Osteoblast (primary cell): ENCODE data around the gene C20orf141. TPM values are rescaled to one million over a fixed set of nuclear protein-coding genes. Genes with fewer than 3 reads are reported as not detected.

ENCODE experiments used
- DNase-seq: peaks from one replicate; pipeline ENCODE4 v3.0.0; 2011; ENCODE audit warnings: low spot score, mixed read lengths; ENCODE audit not compliant: insufficient read length; ENCODE audit errors: missing footprints
- H2AFZ ChIP-seq: 2 replicates; pipeline ENCODE4 v1.6.0; 2011; ENCODE audit warnings: mild to moderate bottlenecking, low read length
- H3K27ac ChIP-seq: 2 replicates; pipeline ENCODE4 v1.5.1; 2011; ENCODE audit warnings: mild to moderate bottlenecking, low read depth, low read length, moderate library complexity
- H3K27me3 ChIP-seq: 2 replicates; pipeline ENCODE4 v1.6.0; 2012; ENCODE audit warnings: mild to moderate bottlenecking, control low read depth, inconsistent platforms, low read length, moderate library complexity; ENCODE audit not compliant: insufficient read depth
- H3K36me3 ChIP-seq: 2 replicates; pipeline ENCODE4 v1.5.1; 2011; ENCODE audit warnings: mild to moderate bottlenecking, low read length, control low read depth, moderate library complexity; ENCODE audit not compliant: insufficient read depth
- H3K4me1 ChIP-seq: 2 replicates; pipeline ENCODE4 v1.5.1; 2011; ENCODE audit warnings: mild to moderate bottlenecking, low read length, control low read depth, moderate library complexity; ENCODE audit not compliant: insufficient read depth
- H3K4me2 ChIP-seq: 2 replicates; pipeline ENCODE4 v1.6.0; 2011; ENCODE audit warnings: mild to moderate bottlenecking, low read length; ENCODE audit not compliant: insufficient read depth
- H3K4me3 ChIP-seq: fragments of 200-600 bp; sonication (generic); 3 replicates; pipeline ENCODE4 v1.5.1; 2012; ENCODE audit warnings: mild to moderate bottlenecking, low read length, inconsistent platforms; ENCODE audit not compliant: insufficient read depth
- H3K79me2 ChIP-seq: 2 replicates; pipeline ENCODE4 v1.6.0; 2012; ENCODE audit warnings: mild to moderate bottlenecking, low read length, control low read depth, inconsistent platforms; ENCODE audit not compliant: insufficient read depth
- H3K9me3 ChIP-seq: 2 replicates; pipeline ENCODE4 v1.5.1; 2011; ENCODE audit warnings: low read depth, low read length, control low read depth
- H4K20me1 ChIP-seq: 2 replicates; pipeline ENCODE4 v1.6.0; 2012; ENCODE audit warnings: mild to moderate bottlenecking, low read length, control low read depth; ENCODE audit not compliant: insufficient read depth
- CTCF ChIP-seq: IDR thresholded peaks from 2 replicates; pipeline ENCODE4 v1.5.1; 2011; ENCODE audit warnings: mild to moderate bottlenecking, low read depth, low read length, moderate library complexity; ENCODE audit errors: extremely low read depth
- total RNA-seq: library from RNA; depleted of rRNA; stranded (reverse); fragments of >200 nt; gene quantifications from 2 replicates; pipeline ENCODE4 v1.2.3, GENCODE V29; 2012

Gene C20orf141
- total RNA-seq, 1 donor, result 0.36 TPM

DNA sequence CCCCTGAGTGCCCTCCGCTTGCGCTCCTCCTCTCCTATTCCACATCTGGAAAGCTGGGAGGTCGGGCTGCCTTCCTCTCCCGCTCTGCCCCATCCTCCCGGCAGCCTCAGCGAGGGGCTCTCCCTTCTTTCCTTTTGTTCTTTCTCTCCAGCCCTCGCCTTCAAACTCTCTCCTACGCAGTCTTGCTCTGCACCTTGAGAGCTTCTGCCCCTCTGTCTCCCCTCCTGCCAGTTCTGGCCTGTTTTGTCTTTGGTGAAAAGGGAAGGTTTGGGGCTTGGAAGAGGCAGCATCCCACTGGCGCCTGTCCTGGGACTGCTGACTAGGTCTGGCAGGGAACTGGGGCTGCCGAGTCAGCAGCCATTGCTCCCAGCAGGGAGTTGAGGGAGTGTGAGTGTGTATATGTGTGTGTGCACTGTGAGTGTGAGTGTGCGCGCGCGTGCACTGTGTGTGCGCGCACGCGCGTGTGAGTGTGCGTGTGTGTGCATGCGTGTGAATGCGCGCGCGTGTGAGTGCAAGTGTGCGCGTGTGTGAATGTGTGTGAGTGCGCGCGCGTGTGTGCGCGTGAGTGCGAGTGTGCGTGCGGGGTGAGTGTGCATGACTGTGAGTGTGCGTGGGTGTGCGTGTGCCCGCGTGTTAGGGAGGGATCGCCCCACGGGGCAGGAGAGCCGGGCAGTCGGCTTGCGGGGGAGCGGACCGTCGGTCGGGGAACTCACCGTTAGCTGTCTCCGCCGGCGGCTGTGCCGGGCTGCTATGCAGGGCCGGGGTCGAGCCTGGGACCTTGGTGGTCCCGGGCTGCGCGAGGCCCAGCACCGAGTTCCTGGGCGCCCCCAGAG lies 14.9 kb upstream of the C20orf141 start:
- Histone ChIP-seq H3K27me3 (peaks cover 63% of the 10 kb centered on the region), H3K4me1 (no peaks in the 10 kb centered on the region), H3K27ac (no peak overlapping the region), H3K9me3 (no peaks in the 10 kb centered on the region), H3K4me2 (peak overlapping the region; percentile 63), H4K20me1 (no peaks in the 10 kb centered on the region), H3K4me3 (peak overlapping the region; percentile 52), H3K79me2 (no peaks in the 10 kb centered on the region), H2AFZ (peak overlapping the region; percentile 62), H3K36me3 (no peaks in the 10 kb centered on the region)
- peak; percentile 93 for DNase-seq
- TF ChIP-seq CTCF, result no peak

GRCh38 chr20:2800521-2801285 lies 14.1 kb upstream of the C20orf141 start, which contains the start of gene CPXM1:
TSS of gene CPXM1 (minus strand) at chr20:2800627. CDS start at chr20:2800572, 55 bp downstream.
- H3K4me2 ChIP-seq, result peak within 1 kb of the TSS; percentile 63
- H3K4me3 ChIP-seq, result peak within 1 kb of the TSS; percentile 52
- TF ChIP-seq CTCF, result no peak
- H3K27me3 ChIP-seq, result peaks cover 65% of the 10 kb centered on the region
- no peaks in the 10 kb centered on the region for H3K79me2 ChIP-seq
- peak within 1 kb of the TSS; percentile 62 for H2AFZ ChIP-seq
- DNase-seq, result peak; percentile 73
- H3K4me1 ChIP-seq, result no peaks in the 10 kb centered on the region
- no peak within 1 kb of the TSS for H3K27ac ChIP-seq
- no peaks in the 10 kb centered on the region for H3K9me3 ChIP-seq
- H3K36me3 ChIP-seq, result no peaks in the 10 kb centered on the region
- H4K20me1 ChIP-seq, result no peaks in the 10 kb centered on the region

DNA sequence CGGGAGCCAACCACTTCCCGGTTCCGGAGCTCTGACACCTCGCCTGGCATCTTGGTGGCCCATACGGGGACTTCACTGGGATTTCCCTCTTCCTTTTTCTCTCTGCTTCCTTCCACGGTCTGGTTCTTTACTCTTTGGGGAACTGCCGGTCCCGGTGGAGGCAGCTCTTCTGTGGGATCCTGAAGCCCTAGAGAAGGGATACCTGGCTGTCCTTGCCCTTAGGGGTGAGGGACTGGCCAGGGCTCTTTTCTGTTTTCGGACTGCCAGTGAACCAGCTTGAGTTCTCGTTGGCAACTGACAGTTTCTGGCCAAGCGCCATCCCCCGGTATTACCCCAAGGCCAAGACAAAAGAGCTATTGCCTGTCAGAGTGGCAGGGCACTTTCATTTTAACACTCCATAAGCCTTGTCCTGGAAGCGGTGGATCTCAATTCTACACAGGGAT lies 13.5 kb upstream of the C20orf141 start:
- DNase-seq, result peak; percentile 50
- no peak for TF ChIP-seq CTCF
- Histone ChIP-seq H3K27ac (no peak overlapping the region), H3K27me3 (peaks cover 71% of the 10 kb centered on the region), H3K79me2 (no peaks in the 10 kb centered on the region), H3K4me1 (peaks cover 4% of the 10 kb centered on the region), H3K4me3 (no peak overlapping the region), H4K20me1 (no peaks in the 10 kb centered on the region), H2AFZ (no peak overlapping the region), H3K9me3 (no peaks in the 10 kb centered on the region), H3K4me2 (no peak overlapping the region), H3K36me3 (no peaks in the 10 kb centered on the region)
